ENCODE data around the gene EHD3.

Gene EHD3

DNA sequence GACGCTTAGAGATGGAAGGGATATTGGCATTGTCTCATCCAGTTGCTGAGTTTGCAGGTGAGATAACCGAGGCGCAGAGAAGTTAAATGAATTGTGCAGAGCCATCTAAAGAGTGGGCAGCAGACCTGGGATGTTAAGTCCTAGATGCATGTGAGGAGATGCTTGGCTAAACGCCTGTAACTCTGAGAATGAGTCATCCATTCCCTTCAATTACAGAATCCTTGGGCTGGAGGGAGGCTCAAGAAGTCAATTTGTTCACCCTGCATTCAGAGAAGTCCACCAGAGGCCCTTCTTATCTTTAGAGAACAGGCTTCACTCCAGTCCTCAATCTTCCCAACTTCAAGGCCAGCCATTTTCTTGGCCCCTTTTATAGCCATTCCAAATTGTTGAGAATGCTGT lies 1.6 kb downstream of the EHD3 start:
- no peak for DNase-seq (ENCODE audit: low spot score)

DNA sequence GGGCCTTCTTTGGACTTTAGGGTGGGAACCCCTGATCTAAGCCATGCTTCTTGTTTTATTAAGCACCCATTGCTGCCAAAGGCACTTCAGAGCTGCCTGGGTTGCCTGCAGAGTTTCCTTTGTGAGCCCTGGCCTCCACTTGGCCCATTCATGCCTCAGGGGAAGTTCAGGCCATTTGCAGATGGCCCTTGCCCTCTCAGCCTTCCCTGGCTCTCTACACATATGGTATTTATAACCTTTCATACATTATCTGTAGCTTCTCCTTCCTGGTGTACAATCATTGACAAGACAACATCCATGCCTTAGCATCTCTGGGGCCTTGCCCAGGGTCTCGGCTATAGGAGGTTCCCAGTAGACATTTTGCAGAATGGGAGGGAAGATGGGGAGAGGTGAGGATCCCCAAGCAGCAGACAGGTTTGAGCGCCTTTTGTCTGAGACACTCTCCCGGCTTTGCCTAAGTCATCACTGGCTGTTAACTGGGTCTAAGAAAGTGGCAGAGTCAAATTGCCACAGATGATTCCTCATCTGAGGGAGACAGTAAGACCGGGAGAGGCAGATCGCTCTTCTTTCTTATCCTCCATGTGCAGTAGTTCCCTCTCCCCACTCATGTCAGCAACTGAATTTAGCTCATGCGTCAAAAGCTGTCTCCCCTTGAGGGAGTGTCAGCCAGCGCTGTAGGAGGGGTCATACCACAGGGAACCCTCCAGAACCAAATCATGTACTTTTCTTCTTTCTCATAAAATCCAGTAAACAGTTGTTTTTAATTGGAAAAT lies 2.7 kb downstream of the EHD3 start:
- DNase-seq (ENCODE audit: low spot score), result no peak

DNA sequence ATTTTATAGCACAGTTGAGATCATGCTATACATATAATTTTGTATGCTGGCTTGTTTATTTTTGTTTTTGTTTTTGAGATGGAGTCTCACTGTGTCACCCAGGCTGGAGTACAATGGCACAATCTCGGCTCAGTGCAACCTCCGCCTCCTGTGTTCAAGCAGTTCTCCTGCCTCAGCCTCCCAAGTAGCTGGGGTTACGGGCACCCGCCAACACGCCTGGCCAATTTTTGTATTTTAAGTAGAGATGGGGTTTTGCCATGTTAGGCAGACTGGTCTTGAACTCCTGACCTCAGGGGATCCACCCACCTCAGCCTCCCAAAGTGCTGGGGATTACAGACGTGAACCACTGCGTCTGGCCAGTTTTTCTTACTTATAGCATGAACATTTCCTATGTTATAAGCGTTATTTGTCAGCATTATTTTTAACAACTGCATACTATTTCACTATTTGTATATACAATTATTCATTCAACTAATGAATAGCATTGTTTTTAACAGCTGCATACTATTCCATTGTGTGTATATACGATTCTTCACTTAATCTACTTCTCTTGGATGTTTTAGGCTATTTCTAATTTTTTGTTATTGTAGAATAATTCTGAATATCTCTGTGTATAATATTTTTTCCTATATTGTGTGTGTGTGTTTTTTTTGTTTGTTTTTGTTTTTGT lies 3.5 kb downstream of the EHD3 start:
- DNase-seq (ENCODE audit: low spot score), result no peak

DNA sequence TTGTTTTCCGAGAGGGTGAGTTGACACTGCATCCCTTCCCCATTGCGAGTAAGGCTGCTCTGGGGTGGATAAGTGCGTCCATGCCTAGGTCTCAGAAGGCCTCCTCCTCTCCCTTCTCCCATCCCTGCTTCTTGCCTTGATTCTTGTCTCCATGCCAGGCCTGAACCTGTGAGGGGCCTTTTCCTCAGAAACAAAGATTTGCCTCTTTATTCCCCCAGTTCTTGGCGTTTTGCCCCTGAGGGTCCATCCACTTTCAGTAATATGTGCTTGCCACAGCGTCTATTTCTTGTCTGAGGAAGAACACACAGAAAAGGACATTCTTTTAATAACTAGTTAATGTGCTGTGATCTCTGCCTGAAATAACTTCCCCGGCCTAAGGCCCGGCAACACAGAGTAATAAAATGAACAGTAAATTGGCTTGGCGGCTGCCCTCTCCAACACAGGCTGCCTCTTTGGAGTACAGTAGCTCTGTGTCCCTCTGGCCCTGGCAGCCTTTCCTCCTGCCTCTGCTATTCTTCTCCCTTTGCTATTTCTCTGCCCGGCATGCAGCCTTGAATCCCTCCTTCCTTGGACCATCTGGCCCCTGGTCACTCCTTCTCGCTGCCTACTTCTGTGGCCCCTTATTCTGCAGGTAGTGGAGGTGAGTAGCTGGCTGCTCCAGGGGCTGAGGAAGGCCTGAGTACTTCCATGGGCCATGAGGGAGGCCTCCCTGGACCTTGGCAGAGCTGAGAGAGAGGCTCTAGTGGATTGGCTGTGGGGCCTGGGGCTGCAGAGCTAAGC lies 4.4 kb downstream of the EHD3 start:
- no peak for DNase-seq (ENCODE audit: low spot score)

DNA sequence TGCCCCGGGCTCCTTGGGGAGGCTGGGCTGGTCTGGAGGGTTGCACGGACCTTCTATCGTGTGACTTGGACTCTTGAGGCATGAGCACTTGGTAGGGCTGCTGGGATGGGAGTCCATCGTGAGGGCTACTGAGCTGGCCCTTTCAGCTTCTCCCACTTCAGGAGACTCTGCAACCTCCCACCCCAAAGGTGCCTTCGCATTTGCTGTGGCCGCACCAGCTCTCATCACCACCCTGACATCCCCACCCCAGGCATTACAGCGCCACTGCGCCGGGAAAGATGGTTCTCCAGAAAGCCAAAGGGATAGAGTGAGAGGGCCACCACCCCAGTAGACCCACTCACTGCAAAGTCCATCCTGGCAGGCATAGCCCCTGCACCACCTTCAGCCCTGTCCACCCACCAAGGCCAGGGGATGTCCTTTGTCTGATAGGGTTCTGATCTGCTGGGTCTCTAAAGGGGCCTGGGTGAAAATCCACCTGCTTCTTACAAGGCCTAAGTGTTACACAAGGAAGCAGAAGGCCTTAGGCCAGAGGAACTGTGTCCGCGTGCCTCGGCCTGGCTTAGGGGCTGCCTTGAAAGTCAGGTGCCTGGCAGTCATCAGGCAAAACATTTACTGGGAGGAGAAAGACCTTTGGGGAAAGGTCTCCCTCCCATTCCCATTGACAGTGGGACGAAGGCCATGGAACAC lies 5.1 kb downstream of the EHD3 start:
- DNase-seq (ENCODE audit: low spot score), result no peak

DNA sequence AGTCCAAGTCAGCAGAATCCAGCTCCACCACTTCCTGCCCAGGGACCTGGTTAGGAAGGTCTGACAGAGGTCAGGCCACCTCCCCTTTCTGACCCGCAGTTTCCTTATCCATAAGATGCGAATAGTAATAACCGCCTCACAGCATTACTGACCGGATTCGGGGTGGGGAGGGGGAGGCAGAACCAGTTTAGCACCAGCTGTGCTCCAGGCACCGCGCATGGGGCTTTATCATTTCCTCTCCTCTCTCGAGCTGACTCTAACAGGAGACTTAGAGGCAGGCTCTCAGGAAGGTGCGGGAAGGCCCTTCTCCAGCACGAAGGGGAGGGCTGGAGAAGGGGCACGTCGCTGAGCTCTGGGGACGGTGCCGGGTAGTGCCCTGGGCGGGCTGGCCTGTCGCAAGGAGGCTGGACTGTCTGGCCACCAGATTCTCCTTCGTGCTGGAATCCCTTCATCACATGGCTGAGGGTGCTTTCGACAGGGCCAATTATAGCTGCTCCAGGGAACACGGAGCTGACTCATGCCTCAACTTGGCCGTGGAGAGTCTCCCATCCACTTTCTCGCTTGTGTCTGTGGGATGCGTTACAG lies 5.7 kb downstream of the EHD3 start:
- no peak for DNase-seq (ENCODE audit: low spot score)

DNA sequence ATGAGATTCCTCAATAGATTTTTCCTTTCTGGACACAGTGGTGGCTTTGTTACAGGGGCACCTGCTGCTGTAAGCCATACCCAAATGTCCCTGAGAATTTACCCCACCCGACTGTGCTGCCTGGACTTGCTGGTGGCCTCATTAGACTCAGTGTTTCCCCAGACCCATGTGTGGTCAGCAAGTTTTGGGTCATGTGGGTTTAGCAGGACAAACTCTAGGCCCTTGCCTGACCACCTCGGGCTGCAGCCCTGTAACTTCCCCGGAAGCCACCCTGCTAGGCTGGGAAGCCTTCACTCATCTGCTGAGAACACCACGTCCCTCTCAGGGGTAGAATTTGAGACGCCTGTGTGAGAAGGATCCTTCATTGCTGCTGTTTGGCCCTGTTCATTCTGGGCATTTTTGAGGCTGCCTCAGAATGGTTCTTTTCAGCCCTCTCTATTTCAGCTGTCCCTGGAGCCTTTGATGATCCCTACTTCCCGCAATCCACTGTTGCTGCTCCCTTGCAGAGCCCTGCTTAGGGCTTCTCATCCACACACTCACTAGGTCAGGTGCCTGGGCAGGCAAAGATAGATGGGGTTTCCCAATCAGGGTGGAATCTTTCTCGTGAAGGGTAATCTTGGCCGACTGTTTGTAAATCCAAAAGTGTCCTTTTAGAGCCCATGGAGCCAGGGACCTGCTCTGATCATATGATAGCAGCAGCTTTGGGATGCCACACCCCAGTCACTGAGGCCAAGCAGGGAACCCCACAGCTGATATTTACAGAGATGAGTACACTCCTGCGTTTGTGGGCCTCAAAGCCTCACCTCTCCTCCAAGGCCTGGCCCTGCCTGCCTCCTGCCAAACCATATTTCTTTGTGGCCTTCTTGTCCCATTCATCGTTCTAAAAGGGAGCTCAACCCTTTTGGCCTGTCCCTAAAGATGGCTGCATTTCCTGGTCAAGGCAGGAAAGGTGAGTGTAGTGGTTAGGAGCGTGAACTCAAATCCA lies 6.7 kb downstream of the EHD3 start:
- DNase-seq (ENCODE audit: low spot score), result no peak

DNA sequence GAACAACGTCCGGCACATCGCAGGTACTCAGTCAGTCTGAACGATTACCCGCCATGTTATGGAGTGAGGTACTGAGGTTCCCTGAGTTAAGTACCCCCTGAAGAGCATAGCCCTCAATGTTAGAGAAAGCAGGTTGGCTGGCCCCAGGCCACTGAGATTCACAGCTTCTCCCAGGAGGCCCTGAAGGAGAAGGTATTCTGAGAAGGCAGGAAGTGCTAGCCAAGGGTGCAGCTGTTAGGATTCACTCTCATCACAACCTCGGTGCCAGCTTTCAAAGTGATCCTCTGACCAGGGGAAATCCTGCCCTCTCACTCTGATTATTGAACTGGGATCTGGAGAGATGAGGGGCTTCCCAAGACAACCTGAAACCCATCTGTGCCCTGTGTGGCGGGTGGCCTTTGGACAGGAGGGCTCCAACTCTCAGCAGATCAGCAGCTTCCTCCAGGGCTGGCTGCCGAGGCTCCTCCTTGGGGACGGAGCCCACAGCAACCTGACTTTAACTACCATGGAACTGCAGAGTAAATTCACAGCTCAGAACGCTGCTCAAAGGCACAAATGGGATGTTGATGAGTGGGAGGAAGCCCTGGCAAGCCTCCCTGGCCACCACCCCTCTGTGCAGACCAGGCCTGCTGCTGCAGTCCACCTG lies 7.8 kb downstream of the EHD3 start:
- DNase-seq (ENCODE audit: low spot score), result no peak

DNA sequence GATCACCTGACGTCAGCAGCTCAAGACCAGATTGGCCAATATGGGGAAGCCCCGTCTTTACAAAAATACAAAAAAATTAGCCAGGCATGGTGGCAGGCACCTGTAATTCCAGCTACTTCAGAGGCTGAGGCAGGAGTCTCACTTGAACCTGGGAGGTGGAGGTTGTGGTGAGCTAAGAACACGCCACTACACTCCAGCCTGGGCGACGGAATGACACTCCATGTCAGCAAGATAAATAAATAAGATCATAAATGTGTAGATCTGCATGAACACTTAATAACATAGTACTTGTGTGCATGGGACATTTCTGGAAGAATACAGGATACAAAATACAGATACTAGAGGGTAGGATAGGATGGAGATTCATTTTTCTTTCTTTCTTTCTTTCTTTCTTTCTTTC lies 9.1 kb downstream of the EHD3 start:
- no peak for DNase-seq (ENCODE audit: low spot score)

DNA sequence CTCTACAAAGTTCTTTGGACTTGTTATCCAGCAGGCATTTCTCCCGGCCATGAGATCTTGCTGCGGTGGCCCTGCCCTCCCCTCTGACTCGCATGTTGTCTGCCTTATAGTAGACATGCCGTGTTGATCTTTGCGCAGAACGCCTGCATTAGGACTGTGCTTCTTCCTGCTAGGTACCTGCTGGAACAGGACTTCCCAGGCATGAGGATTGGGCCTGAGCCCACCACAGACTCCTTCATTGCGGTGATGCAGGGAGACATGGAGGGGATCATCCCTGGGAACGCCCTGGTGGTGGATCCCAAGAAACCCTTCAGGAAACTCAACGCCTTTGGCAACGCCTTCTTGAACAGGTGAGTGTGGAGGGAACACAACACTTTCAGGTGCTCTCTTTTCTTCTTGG lies 10.1 kb downstream of the EHD3 start:
- DNase-seq (ENCODE audit: low spot score), result no peak

DNA sequence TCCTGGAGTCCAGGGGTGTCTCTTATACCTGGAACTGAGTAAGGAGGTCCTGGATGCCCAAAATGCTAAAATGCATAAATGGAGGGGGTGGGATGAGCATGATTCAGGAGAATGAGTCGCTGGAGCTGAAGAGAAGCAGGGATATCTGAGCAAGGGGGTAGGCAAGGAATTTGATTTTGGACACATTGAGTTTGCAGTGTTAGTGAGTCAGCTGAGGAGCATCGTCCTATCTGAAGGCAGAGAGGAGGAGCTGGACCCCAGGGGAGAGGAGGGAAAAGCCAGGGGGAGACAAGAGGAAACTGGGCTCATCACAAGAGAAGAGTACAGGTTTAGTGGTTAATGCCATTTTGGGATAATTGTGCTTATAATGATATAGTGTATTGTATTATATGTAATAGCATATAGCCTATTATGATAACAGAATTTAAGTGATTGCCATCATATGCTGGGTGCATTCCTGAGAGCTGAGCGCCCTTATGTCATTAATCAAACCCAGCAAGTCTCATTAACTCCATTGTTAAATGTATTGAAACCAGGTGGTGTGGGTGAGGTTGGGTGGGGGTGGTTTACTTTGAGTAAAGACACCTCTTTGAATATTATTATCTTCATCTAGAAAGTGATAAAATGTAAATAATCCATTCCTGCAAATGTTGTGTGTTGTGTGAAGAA lies 12.4 kb downstream of the EHD3 start:
- DNase-seq (ENCODE audit: low spot score), result no peak

DNA sequence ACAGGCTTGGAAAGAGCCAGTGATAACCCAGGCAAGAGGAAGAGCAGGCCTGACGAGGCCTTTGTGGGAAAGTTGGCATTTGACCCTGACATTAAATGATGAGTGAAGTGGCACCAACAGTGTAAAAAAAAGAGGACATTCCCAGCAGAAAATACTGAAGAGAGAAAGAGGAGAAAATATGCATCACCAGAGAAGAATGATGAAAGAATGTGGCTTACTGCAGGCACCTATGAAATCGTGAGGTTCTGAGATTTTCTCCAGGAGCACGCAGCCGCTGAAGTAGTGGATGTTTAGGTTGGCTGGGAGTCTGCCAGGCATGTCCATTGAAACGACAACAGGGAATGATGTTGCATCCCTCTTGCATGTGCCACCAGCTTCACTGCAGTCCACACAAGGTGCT lies 13.8 kb downstream of the EHD3 start:
- DNase-seq (ENCODE audit: low spot score), result no peak

DNA sequence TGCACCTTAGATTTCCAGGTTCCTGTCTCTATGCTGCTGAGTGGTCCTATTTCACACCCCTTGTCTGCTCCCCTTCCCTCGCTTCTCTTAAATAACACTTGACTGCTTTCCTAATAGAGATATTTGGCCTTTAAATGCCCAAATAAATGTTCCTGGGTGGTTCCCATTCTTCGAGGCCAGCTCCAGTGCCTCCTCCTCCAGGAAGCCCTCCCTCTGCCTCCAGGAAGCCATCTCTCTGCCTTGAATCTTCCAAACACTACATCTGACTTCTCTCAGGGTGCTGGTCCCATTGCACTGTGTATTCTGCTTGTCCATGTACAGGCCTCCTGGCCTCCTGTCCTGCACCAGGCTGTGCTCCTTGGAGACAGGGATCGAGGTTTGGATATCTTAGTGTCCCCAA lies 14.2 kb downstream of the EHD3 start:
- DNase-seq (ENCODE audit: low spot score), result no peak

DNA sequence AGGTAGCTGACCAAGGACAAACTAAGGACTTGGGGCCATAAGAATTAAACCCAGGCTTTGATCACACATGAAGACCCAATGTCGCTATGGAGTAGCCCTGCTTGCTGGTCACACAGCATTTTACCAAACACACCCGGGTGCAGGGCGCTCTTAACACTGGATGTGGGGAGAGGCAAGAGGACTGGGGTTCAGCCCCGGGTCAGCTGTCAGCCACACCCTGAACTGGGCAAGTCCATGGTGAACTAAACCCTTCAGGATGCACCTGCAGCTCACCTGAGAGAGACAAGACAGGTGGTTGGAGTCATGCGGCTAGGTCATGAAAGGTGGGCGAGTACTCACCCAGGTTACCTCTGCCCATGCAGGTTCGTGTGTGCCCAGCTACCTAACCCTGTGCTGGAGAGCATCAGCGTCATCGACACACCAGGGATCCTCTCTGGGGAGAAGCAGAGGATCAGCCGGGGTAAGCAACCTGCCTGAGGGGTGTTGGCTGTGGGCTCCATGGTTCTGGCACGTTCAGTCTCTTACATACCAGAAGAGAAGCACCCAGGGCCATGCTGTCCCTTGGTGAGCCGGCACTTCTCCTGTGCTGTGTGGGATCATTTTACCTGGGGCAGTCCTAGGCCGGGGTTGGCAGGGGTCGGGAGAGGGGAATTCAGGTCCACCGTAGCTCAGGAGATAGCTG lies 15.2 kb downstream of the EHD3 start:
- no peak for DNase-seq (ENCODE audit: low spot score)

DNA sequence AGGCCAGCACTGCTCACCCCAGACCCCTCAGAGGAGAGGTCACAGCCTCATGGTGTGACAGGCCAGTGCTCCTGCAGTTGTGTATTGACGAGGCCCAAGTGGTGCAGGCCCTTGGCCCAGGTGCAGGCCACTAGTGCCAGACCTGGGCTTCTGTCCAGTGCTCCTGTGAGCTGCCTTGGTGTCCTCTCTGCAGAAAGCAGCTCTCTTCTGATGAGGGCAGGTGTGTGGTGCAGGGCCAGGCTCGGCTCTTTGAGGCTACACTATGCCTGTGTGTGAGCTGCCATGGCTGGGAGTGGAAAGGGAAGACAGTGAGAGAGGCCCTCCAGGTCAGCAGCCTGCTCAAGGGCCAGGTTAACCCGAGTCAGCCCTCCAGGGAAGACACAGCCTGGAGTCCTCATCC lies 17.1 kb downstream of the EHD3 start:
- DNase-seq (ENCODE audit: low spot score), result no peak

DNA sequence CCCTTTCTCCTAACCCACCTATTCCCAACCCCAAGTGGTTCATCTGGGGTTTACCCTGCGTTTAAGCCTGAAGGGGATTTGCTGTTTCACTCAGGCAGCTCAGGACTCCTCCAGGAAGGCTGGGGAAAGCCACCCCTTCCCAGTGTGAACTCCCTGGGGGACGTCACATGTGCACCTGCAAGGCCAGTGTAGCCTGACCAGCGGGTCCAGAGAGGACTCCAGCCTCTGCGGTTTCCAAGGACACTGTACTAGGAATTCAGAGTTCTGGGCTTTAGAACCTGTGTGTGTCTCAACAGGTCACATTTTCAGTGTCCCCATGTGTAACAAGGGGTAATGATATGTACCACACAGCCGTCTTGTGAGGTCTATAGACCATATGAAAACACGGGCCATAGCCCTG lies 17.9 kb downstream of the EHD3 start:
- no peak for DNase-seq (ENCODE audit: low spot score)

DNA sequence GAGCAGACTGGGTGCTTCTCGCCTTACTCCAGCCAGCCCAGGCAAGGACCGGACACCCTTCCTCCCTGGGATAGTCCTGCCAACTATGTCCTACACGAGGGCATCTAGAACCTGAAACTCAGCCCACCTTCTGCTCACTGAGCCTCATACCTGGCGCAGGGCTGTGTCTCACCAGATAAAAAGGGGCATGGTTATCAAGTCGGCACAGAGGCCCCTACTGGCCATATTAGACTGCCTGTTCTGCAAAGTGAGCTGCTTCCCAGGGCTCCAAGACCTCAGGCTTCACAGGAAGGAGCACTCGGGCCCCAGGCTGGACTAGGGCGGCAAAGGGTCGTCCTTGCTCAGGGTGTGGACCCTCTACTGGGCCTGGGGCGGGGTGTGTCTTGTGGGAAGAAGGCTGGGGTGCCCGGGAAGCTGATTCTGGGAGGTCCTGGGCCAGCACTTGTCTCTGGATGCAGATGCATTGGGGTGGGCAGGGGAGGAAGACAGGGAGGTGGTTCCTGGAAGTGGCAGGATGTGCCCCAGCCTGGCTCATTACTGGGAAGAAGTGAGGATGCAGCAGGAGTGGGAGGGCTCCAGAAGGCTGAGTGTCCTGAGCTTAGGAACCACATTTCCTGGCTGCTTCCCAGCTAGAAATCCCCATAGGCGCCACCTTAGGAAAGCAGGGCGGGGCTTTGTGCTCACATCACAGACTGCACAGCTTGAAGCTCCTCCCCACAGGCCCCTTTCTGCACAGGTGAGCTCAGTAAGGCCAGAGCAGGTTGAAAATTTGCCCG lies 19.6 kb downstream of the EHD3 start:
- DNase-seq (ENCODE audit: low spot score), result no peak
